ENCODE measurements around the gene NPL. TPM values are rescaled to one million over a fixed set of nuclear protein-coding genes. Genes with fewer than 3 reads are reported as not detected.
A peak's percentile ranks its signal among the peaks of the same experiment; 100 is the strongest.

NPL gene
- total and polyA plus RNA-seq, 9 donors, result 4.9 to 10.8 (median 7.3) TPM

GRCh38 chr1:182791281-182792179, 2.0 kb downstream of the NPL start:
- peaks cover 7% of the 10 kb centered on the region for H3K27me3 ChIP-seq (ENCODE audit: control insufficient read depth, insufficient read depth, low read length)
- no peak overlapping the region for H3K27ac ChIP-seq (ENCODE audit: low read length)
- no peak overlapping the region for H3K4me3 ChIP-seq (ENCODE audit: low read length)
- no peaks in the 10 kb centered on the region for H3K9me3 ChIP-seq (replicated peaks; ENCODE audit: control insufficient read depth, low read depth, low read length)
- H3K4me1 ChIP-seq (ENCODE audit: control insufficient read depth, insufficient read depth, low read length), result peaks cover 5% of the 10 kb centered on the region
- WGBS (ENCODE audit: insufficient coverage), result 88% methylated on average over 4 of the region's 8 CpGs
- no peaks in the 10 kb centered on the region for H3K36me3 ChIP-seq (ENCODE audit: control insufficient read depth, insufficient read depth, low read length)
- DNase-seq, result no peak

DNA sequence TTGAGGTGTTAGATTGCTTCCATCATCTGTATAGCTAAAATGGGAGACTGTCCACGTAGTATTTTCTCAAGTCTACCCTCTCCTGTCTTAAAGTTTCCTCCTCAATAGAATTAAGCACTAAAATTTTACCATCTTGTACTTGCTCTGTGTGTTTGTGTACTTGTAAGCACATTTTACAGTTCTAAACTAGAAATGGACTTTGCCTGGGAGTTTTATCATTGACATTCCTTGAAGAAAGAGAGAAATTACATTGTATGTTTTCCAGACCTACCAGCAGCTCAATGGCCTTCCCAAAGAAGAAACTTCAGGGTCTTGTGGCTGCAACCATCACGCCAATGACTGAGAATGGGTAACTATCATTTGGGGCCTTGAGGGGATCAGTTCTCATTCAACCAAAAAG, 4.5 kb downstream of the NPL start:
- H3K27ac ChIP-seq (ENCODE audit: low read length), result no peak overlapping the region
- no CpG with 5 or more reads among the region's 2 CpGs for WGBS (ENCODE audit: insufficient coverage)
- no peaks in the 10 kb centered on the region for H3K36me3 ChIP-seq (ENCODE audit: control insufficient read depth, insufficient read depth, low read length)
- peaks cover 3% of the 10 kb centered on the region for H3K27me3 ChIP-seq (ENCODE audit: control insufficient read depth, insufficient read depth, low read length)
- H3K9me3 ChIP-seq (replicated peaks; ENCODE audit: control insufficient read depth, low read depth, low read length), result no peaks in the 10 kb centered on the region
- H3K4me1 ChIP-seq (ENCODE audit: control insufficient read depth, insufficient read depth, low read length), result peaks cover 4% of the 10 kb centered on the region
- no peak for DNase-seq
- H3K4me3 ChIP-seq (ENCODE audit: low read length), result no peak overlapping the region

- no peak for DNase-seq
- Histone ChIP-seq H3K27ac (ENCODE audit: low read length) (no peak overlapping the region), H3K4me3 (ENCODE audit: low read length) (no peak overlapping the region), H3K4me1 (ENCODE audit: control insufficient read depth, insufficient read depth, low read length) (peaks cover 2% of the 10 kb centered on the region), H3K9me3 (replicated peaks; ENCODE audit: control insufficient read depth, low read depth, low read length) (no peaks in the 10 kb centered on the region), H3K27me3 (ENCODE audit: control insufficient read depth, insufficient read depth, low read length) (no peaks in the 10 kb centered on the region), H3K36me3 (ENCODE audit: control insufficient read depth, insufficient read depth, low read length) (no peaks in the 10 kb centered on the region)
- 100% methylated on average over 1 of the region's 3 CpGs for WGBS (ENCODE audit: insufficient coverage)
These were observed 5.2 kb downstream of the NPL start for GRCh38 chr1:182794676-182795201.

GRCh38 chr1:182795563-182796228, 6.1 kb downstream of the NPL start:
- Histone ChIP-seq H3K27ac (ENCODE audit: low read length) (peak overlapping the region; percentile 35), H3K36me3 (ENCODE audit: control insufficient read depth, insufficient read depth, low read length) (no peaks in the 10 kb centered on the region), H3K4me3 (ENCODE audit: low read length) (no peak overlapping the region), H3K27me3 (ENCODE audit: control insufficient read depth, insufficient read depth, low read length) (no peaks in the 10 kb centered on the region), H3K9me3 (replicated peaks; ENCODE audit: control insufficient read depth, low read depth, low read length) (no peaks in the 10 kb centered on the region), H3K4me1 (ENCODE audit: control insufficient read depth, insufficient read depth, low read length) (no peaks in the 10 kb centered on the region)
- peak; percentile 77 for DNase-seq
- WGBS (ENCODE audit: insufficient coverage), result 74% methylated on average over 4 of the region's 8 CpGs

DNA sequence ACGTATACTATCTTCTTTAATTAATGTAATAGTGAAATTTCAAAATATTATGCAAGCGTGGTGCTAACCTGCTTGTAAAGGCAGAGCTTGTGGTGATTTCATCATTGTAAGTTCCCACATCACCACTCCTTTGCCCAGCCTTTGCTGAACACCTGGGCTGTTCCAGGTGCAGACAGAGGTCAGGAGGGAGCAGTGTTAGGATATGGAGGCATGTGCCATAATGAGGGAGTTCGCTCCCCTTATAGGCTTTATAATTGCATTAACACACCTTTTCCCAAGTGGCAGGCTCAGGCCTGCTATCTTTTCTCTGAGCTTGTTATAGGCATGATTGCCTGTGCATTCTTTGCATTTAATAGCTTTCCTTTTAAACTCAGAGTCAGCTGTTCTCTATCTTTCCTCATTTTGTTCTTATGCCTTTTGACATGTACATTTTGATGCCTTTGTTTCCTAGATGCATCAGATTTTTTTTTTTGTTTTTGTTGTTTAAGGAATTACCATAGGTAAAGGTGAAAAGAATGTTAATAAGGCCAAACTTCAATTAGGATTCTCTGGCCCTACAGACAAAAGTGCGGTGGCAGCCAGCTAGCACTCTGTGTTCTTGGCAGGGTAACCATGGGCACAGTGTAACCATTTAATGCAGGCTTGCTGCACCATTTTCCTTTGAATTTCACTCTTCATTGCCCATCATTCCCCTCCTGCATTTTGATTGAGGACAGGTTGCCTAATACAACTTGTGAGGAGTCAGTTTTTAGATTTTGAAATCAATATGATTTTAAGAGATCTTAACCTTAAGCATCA, 12.6 kb downstream of the NPL start:
- no peaks in the 10 kb centered on the region for H3K9me3 ChIP-seq (replicated peaks; ENCODE audit: control insufficient read depth, low read depth, low read length)
- H3K27me3 ChIP-seq (ENCODE audit: control insufficient read depth, insufficient read depth, low read length), result no peaks in the 10 kb centered on the region
- no peak for DNase-seq
- H3K27ac ChIP-seq (ENCODE audit: low read length), result no peak overlapping the region
- no peaks in the 10 kb centered on the region for H3K36me3 ChIP-seq (ENCODE audit: control insufficient read depth, insufficient read depth, low read length)
- WGBS (ENCODE audit: insufficient coverage), result 80% methylated on average over 1 of the region's 4 CpGs
- H3K4me3 ChIP-seq (ENCODE audit: low read length), result no peak overlapping the region
- no peaks in the 10 kb centered on the region for H3K4me1 ChIP-seq (ENCODE audit: control insufficient read depth, insufficient read depth, low read length)

DNA sequence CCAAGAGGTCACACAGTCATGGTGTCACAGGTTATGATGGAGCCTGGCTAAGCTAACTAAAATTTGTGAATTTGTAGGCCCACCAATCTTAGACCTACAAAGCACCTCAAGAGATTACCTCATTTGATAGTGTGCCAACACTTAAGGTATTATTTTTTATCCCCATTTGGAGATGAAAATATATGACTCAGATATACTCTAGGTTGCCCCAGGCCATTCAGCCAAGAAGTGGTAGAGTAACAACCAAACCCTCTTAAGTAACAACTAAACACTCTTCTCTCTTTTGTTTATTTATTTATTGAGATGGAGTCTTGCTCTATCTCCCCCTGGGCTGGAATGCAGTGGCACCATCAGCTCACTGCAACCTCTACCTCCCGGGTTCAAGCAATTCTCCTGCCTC, 14.3 kb downstream of the NPL start:
- no peaks in the 10 kb centered on the region for H3K9me3 ChIP-seq (replicated peaks; ENCODE audit: control insufficient read depth, low read depth, low read length)
- H3K4me3 ChIP-seq (ENCODE audit: low read length), result no peak overlapping the region
- no peak for DNase-seq
- no peaks in the 10 kb centered on the region for H3K27me3 ChIP-seq (ENCODE audit: control insufficient read depth, insufficient read depth, low read length)
- H3K27ac ChIP-seq (ENCODE audit: low read length), result no peak overlapping the region
- no peaks in the 10 kb centered on the region for H3K4me1 ChIP-seq (ENCODE audit: control insufficient read depth, insufficient read depth, low read length)
- H3K36me3 ChIP-seq (ENCODE audit: control insufficient read depth, insufficient read depth, low read length), result no peaks in the 10 kb centered on the region
- no CpG with 5 or more reads among the region's 1 CpG for WGBS (ENCODE audit: insufficient coverage)

DNA sequence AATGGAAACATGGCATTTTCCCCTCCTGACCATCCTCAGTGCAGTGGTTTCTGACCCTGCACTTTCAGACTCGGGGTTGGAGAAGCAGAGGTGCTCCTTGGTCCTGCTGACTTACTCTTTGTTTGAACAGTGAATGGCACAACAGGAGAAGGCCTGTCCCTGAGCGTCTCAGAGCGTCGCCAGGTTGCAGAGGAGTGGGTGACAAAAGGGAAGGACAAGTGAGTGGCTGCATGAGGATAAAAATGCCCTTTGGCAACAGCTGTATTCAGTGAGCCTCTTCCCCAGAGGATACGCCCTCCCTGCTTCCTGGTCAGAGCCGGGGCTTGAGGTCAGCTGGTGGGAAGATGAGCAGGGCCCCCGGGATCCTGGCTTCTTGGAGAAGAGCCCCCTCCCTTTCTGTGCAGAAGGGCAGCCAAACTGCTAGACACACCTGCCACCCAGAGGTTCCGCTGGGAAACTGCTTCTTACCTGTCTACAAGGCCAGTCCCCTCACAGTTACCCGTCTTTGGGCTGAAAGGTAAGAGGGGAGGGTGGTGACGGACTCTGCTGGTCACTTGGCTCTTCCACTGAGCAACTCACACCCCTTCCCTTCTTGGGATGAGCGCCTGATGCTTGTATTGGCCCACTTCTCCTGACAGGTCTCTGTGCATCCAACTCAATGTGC, 16.6 kb downstream of the NPL start:
- H3K4me1 ChIP-seq (ENCODE audit: control insufficient read depth, insufficient read depth, low read length), result no peaks in the 10 kb centered on the region
- no peak for DNase-seq
- H3K27ac ChIP-seq (ENCODE audit: low read length), result no peak overlapping the region
- no peaks in the 10 kb centered on the region for H3K27me3 ChIP-seq (ENCODE audit: control insufficient read depth, insufficient read depth, low read length)
- H3K9me3 ChIP-seq (replicated peaks; ENCODE audit: control insufficient read depth, low read depth, low read length), result no peaks in the 10 kb centered on the region
- H3K4me3 ChIP-seq (ENCODE audit: low read length), result no peak overlapping the region
- WGBS (ENCODE audit: insufficient coverage), result 60% methylated on average over 5 of the region's 11 CpGs
- H3K36me3 ChIP-seq (ENCODE audit: control insufficient read depth, insufficient read depth, low read length), result no peaks in the 10 kb centered on the region

GRCh38 chr1:182807907-182808306, 18.3 kb downstream of the NPL start:
- Histone ChIP-seq H3K27me3 (ENCODE audit: control insufficient read depth, insufficient read depth, low read length) (no peaks in the 10 kb centered on the region), H3K4me3 (ENCODE audit: low read length) (no peak overlapping the region), H3K36me3 (ENCODE audit: control insufficient read depth, insufficient read depth, low read length) (no peaks in the 10 kb centered on the region), H3K4me1 (ENCODE audit: control insufficient read depth, insufficient read depth, low read length) (no peaks in the 10 kb centered on the region), H3K27ac (ENCODE audit: low read length) (no peak overlapping the region), H3K9me3 (replicated peaks; ENCODE audit: control insufficient read depth, low read depth, low read length) (no peaks in the 10 kb centered on the region)
- WGBS (ENCODE audit: insufficient coverage), result no CpG with 5 or more reads among the region's 3 CpGs
- no peak for DNase-seq

DNA sequence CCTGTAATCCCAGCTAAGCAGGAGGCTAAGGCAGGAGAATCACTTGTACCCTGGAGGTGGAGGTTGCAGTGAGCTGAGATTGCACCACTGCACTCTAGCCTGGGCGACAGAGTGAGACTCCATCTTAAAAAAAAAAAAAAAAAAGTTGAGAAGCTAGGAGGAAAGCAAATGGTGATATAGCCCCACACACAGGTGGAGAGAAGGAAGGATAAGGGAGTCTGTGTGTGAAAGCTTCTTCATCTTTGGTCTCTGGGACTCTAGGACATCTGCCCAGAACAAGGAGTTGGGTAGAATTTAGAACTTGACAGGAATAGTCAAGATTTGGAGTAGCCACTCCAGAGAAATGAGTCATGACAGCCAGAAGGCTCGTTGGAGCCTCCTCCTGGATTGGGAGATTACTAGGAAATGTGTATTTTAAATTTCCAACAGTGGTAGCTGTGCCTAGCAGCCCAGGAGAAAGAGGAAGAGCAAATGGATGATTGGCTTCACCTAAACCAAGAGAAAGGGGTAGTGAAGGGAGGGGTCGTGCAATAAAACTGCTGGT, 19.9 kb downstream of the NPL start:
- H3K36me3 ChIP-seq (ENCODE audit: control insufficient read depth, insufficient read depth, low read length), result no peaks in the 10 kb centered on the region

More for the DNA sequence above, 19.9 kb downstream of the NPL start:
- DNase-seq, result no peak
- Histone ChIP-seq H3K4me1 (ENCODE audit: control insufficient read depth, insufficient read depth, low read length) (no peaks in the 10 kb centered on the region), H3K9me3 (replicated peaks; ENCODE audit: control insufficient read depth, low read depth, low read length) (no peaks in the 10 kb centered on the region), H3K4me3 (ENCODE audit: low read length) (no peak overlapping the region), H3K27ac (ENCODE audit: low read length) (no peak overlapping the region), H3K27me3 (ENCODE audit: control insufficient read depth, insufficient read depth, low read length) (no peaks in the 10 kb centered on the region)
- no CpG with 5 or more reads among the region's 3 CpGs for WGBS (ENCODE audit: insufficient coverage)
